Large intestine (tissue), 3 donors: ENCODE results near the gene AFF3. TPM values are rescaled to one million over a fixed set of nuclear protein-coding genes. Genes with fewer than 3 reads are reported as not detected.

ENCODE experiments used
- DNase-seq, 2 donors: peaks; one replicate each; pipeline versions ENCODE4 v3.0.0 to v3.0.0-alpha.2; 2013
- H3K27ac ChIP-seq: one replicate; pipeline ENCODE4 v1.5.1; 2013; ENCODE audit warnings: low read length
- H3K27me3 ChIP-seq: 2 replicates; pipeline ENCODE4 v1.6.1; 2013; ENCODE audit warnings: low read length; ENCODE audit not compliant: control insufficient read depth, insufficient read depth
- H3K36me3 ChIP-seq: 2 replicates; pipeline ENCODE4 v1.6.1; 2013; ENCODE audit warnings: low read length; ENCODE audit not compliant: control insufficient read depth, insufficient read depth
- H3K4me1 ChIP-seq: one replicate; pipeline ENCODE4 v1.6.1; 2013; ENCODE audit warnings: low read length; ENCODE audit not compliant: control insufficient read depth, insufficient read depth
- H3K4me3 ChIP-seq: one replicate; pipeline ENCODE4 v1.5.1; 2013; ENCODE audit warnings: low read length
- H3K9me3 ChIP-seq: one replicate; pipeline ENCODE4 v1.6.1; 2013; ENCODE audit warnings: mild to moderate bottlenecking, low read depth, low read length, moderate library complexity; ENCODE audit not compliant: control insufficient read depth
- WGBS: methylation state at CpG from one replicate; pipeline ENCODE4 v1.1.5; 2013; ENCODE audit warnings: low lambda C conversion rate; ENCODE audit not compliant: insufficient coverage; 5-methylcytosine and 5-hydroxymethylcytosine counted together
- polyA plus RNA-seq: library from polyadenylated mRNA; unstranded; fragments of 120-200 nt; gene quantifications from one replicate; pipeline ENCODE4 v1.2.1, GENCODE V29; 2013

Gene AFF3
- polyA plus RNA-seq, 1 donor: 4.8 TPM

GRCh38 chr2:100045000-100045399 is 97.4 kb downstream of the AFF3 start:
- H3K27me3 ChIP-seq: no peaks in the 10 kb centered on the region
- no peaks in the 10 kb centered on the region for H3K9me3 ChIP-seq
- 77% methylated on average over 8 of the region's 9 CpGs for WGBS
- H3K4me1 ChIP-seq: no peaks in the 10 kb centered on the region
- H3K4me3 ChIP-seq: no peak overlapping the region
- H3K27ac ChIP-seq: no peak overlapping the region
- no peak for DNase-seq
- H3K36me3 ChIP-seq: no peaks in the 10 kb centered on the region

- no peak overlapping the region for H3K4me3 ChIP-seq
- DNase-seq: no peak
- no peaks in the 10 kb centered on the region for H3K27me3 ChIP-seq
- no CpG with 5 or more reads among the region's 8 CpGs for WGBS
- H3K9me3 ChIP-seq: no peaks in the 10 kb centered on the region
- H3K36me3 ChIP-seq: no peaks in the 10 kb centered on the region
- no peaks in the 10 kb centered on the region for H3K4me1 ChIP-seq
- no peak overlapping the region for H3K27ac ChIP-seq
Measured at GRCh38 chr2:100043891-100044255, 98.5 kb downstream of the AFF3 start.

GRCh38 chr2:100043081-100043890 is 99.1 kb downstream of the AFF3 start:
- Histone ChIP-seq H3K4me3 (no peak overlapping the region), H3K27ac (no peak overlapping the region), H3K4me1 (no peaks in the 10 kb centered on the region), H3K36me3 (no peaks in the 10 kb centered on the region), H3K27me3 (no peaks in the 10 kb centered on the region), H3K9me3 (no peaks in the 10 kb centered on the region)
- DNase-seq: no peak
- 90% methylated on average over 4 of the region's 7 CpGs for WGBS

- Histone ChIP-seq H3K4me1 (no peaks in the 10 kb centered on the region), H3K27me3 (no peaks in the 10 kb centered on the region), H3K36me3 (no peaks in the 10 kb centered on the region), H3K9me3 (no peaks in the 10 kb centered on the region), H3K27ac (no peak overlapping the region), H3K4me3 (no peak overlapping the region)
- DNase-seq: no peak
- WGBS: 86% methylated on average over 1 of the region's 3 CpGs
Measured at GRCh38 chr2:100042562-100042961, 99.8 kb downstream of the AFF3 start.

- Histone ChIP-seq H3K27me3 (no peaks in the 10 kb centered on the region), H3K4me3 (no peak overlapping the region), H3K27ac (no peak overlapping the region), H3K36me3 (no peaks in the 10 kb centered on the region), H3K9me3 (no peaks in the 10 kb centered on the region), H3K4me1 (no peaks in the 10 kb centered on the region)
- DNase-seq: no peak
- 90% methylated on average over 4 of the region's 12 CpGs for WGBS
Measured at GRCh38 chr2:100041946-100042345, 100.4 kb downstream of the AFF3 start.

GRCh38 chr2:100041385-100041784 is 101.0 kb downstream of the AFF3 start:
- no peak for DNase-seq
- Histone ChIP-seq H3K4me1 (no peaks in the 10 kb centered on the region), H3K36me3 (no peaks in the 10 kb centered on the region), H3K27me3 (no peaks in the 10 kb centered on the region), H3K27ac (no peak overlapping the region), H3K4me3 (no peak overlapping the region), H3K9me3 (no peaks in the 10 kb centered on the region)
- WGBS: no CpG with 5 or more reads among the region's 4 CpGs

- DNase-seq: no peak
- no peaks in the 10 kb centered on the region for H3K27me3 ChIP-seq
- no peaks in the 10 kb centered on the region for H3K4me1 ChIP-seq
- WGBS: no CpG with 5 or more reads among the region's 1 CpG
- no peak overlapping the region for H3K27ac ChIP-seq
- no peak overlapping the region for H3K4me3 ChIP-seq
- no peaks in the 10 kb centered on the region for H3K9me3 ChIP-seq
- no peaks in the 10 kb centered on the region for H3K36me3 ChIP-seq
Measured at GRCh38 chr2:100040906-100041305, 101.5 kb downstream of the AFF3 start.

GRCh38 chr2:100039291-100039980 is 103.0 kb downstream of the AFF3 start:
- no peak overlapping the region for H3K27ac ChIP-seq
- H3K36me3 ChIP-seq: no peaks in the 10 kb centered on the region
- 95% methylated on average over 4 of the region's 7 CpGs for WGBS
- no peaks in the 10 kb centered on the region for H3K4me1 ChIP-seq
- no peaks in the 10 kb centered on the region for H3K9me3 ChIP-seq
- no peaks in the 10 kb centered on the region for H3K27me3 ChIP-seq
- no peak overlapping the region for H3K4me3 ChIP-seq
- no peak for DNase-seq

- H3K9me3 ChIP-seq: no peaks in the 10 kb centered on the region
- no peaks in the 10 kb centered on the region for H3K36me3 ChIP-seq
- no peaks in the 10 kb centered on the region for H3K27me3 ChIP-seq
- DNase-seq: no peak
- H3K4me1 ChIP-seq: no peaks in the 10 kb centered on the region
- no CpG with 5 or more reads among the region's 6 CpGs for WGBS
- H3K27ac ChIP-seq: no peak overlapping the region
- H3K4me3 ChIP-seq: no peak overlapping the region
Measured at GRCh38 chr2:100038011-100038410, 104.4 kb downstream of the AFF3 start.

- DNase-seq: no peak
- WGBS: no CpG with 5 or more reads among the region's 4 CpGs
Measured at GRCh38 chr2:100036793-100037192, 105.6 kb downstream of the AFF3 start.

More at GRCh38 chr2:100036793-100037192, 105.6 kb downstream of the AFF3 start:
- Histone ChIP-seq H3K9me3 (no peaks in the 10 kb centered on the region), H3K4me3 (no peak overlapping the region), H3K36me3 (no peaks in the 10 kb centered on the region), H3K27ac (no peak overlapping the region), H3K27me3 (no peaks in the 10 kb centered on the region), H3K4me1 (no peaks in the 10 kb centered on the region)
